HG02938 (cell line): Measurements from ENCODE around the gene TCP11L2.

Source experiments
- ATAC-seq: cut with Tn5 transposase; IDR thresholded peaks from one replicate; pipeline ENCODE4 v1.9.1; 2021; ENCODE audit warnings: mild to moderate bottlenecking, moderate library complexity; ENCODE audit not compliant: unreplicated experiment

The TCP11L2 gene

DNA sequence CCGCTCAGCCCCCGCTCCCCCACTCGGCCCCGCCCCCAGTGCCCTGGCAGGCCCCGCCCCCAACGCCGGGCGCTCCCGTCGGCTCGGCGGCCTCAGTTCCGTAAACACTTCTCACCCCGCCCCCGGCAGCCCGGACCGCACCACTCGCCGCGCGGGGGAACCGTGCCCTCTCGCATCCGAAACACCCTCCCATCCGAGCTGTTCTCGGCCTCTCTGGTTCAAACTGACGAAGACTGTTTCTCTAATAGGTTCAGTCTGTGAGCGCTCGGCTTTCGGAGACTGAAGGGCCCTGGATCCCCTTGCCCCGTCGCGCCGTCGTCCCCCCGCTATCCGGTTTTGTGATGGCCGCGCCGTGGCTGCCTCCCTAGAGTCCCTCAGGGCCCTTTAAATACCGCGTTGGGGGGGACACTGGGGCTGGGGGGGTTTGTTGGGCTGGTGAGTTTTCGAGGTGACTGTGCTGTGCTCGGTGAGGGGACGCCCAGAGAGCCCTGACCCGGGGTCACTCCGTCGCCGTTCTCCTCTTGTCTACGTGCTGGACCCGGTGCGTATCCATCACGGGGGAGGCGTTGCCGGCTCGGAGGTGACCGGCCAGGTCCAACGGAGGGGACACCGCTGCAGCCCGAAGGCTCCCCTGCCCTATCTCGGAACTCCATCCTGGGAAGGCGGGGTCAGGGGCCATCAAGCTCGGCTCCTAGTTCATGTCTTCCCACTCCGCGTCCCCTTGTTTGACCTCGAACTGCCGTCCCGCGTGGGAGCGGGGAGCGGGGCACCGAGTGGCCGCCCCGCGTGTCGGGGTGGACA is at the start of gene TCP11L2:
TCP11L2 (plus strand) TSS at position 333 of the 801 bp plus-strand sequence. CDS start 8,343 bp downstream, outside the sequence.
- ATAC-seq: peak; percentile 65

DNA sequence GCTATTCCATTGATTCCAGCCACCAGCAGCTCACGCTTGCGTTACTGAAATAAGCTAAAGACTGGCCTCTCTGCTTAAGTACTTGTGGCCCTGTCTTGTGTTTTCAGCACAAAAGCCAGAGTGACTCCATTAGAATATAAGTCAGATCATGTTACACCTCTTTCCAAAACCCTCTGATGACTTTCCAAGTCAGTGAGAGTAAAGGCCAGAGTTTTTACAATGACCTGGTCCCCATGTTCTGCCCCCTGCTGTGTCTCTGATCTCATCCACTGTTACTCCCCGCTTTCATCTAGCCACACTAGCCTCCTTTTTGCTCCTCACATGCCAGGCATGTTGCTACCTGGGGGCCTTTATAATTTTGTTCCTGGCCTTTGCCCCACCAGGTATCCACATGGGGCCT is 47.8 kb upstream of the TCP11L2 start:
- ATAC-seq: no peak

DNA sequence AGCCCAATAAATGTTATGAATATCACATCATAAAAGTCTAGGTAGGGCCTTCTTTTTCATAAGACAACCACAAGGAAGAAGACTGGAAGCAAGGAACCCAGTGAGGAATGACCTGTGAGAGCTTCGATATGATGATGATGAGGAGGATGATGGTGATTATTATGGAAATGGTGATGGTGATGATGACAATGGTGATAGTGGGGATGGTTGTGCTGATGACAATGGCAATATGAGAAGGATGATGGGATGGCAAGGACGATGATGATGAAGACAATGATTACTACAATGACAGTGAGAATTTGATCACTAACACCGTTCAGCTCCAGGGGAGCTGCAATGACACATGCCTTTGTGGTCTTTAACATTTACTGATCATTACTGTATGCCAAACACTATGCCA is 47.0 kb upstream of the TCP11L2 start:
- ATAC-seq: no peak

DNA sequence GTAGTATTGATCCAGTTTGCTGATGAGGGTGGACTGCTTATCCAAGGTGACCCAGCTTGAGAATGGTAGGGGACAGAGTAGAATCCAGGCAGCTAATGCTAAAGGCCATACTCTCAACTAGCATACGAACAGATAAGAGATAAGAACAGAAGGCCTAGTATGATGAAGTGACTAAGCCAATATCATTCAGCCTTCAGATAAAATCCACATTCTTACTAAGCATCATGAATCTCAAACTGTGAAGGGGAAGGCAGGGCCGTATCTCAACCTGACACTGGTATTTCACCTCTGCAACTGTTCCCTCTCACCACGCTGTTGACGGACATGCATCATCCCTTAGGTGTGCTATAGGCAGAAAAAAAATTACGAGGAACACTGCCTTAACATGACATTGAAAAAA is 46.6 kb upstream of the TCP11L2 start:
- ATAC-seq: no peak

DNA sequence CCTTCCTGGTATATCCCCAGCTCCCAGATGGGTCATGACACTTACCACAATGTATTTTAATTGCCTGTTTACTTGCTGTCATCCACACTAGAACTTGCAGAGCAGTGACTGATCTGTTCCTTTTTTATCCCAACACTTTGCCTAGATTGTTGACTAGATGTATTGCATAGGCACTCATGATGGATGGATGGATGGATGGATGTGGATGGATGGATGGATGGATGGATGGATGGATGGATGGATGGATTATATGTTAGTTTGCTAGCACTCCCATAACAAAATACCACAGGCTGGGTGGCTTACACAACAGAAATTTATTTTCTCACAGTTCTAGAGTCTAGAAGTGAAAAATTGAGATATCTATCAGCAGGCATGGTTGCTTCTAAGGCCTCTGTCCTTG is 46.0 kb upstream of the TCP11L2 start:
- ATAC-seq: no peak

DNA sequence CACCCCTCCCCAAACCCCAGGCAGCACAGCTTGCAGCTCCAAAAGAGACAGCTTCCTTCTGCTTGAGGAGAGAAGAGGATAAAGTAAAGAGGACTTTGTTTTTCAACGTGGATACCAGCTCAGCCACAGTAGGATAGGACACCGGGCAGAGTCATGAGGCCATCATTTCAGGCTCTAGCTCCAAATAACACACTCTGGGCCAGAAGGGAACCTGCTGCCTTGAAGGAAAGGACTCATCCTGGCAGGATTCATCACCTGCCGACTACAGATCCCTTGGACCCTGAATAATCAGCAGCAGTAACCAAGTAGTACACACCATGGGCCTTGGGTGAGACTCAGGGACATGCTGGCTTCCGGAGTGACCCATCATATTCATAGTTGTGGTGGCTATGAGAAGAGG is 44.3 kb upstream of the TCP11L2 start:
- ATAC-seq: no peak

DNA sequence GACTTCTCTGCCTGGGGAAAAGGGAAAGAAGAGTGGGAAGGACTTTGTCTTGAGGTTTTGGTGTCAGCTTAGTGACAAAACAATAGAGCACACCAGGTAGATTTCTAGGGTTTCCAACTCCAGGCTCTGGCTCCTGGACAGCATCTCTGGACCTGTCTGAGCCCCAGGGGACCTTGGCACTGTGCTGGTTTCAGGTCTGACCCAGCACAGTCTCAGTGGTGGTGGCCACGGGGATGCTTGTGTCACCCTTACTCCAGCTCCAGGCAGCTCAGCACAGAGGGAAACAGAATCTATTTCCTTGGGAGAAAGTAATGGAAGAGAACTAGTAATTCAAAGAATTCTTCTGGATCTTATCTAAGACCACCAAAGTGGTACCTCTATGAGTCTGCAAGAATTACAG is 43.6 kb upstream of the TCP11L2 start:
- no peak for ATAC-seq

DNA sequence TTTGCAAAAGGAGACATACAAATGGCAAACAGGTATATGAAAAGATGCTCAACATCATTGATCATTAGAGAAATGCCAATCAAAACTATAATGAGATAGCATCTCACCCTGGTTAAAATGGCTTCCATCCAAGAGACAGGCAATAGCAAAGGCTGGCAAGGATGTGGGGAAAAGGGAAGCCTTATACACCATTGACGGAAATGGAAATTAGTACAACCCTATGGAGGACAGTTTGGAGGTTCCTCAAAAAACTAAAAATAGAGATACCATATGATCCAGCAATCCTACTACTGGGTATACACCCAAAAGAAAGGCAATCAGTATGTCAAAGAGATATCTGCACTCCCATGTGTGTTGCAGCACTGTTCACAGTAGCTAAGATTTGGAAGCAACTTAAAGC is 37.4 kb upstream of the TCP11L2 start:
- ATAC-seq: no peak

DNA sequence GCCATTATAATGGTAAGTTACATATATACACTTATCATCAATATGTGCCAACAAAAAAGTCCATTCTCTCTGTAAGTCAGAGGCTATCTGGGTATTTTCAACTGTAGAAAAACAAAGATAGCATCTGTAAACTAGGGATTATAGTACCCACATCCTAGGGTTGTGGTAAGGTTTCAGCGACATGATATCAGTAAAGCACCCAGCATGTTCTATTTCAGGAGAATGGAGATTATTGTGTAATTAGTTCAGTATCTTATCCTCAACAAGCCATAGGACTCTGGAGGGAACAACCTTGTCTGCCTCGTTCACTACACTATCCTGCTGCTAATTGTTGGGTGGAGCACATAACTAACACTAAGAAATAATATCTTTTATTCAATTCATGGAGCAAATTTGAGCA is 35.0 kb upstream of the TCP11L2 start:
- ATAC-seq: no peak

DNA sequence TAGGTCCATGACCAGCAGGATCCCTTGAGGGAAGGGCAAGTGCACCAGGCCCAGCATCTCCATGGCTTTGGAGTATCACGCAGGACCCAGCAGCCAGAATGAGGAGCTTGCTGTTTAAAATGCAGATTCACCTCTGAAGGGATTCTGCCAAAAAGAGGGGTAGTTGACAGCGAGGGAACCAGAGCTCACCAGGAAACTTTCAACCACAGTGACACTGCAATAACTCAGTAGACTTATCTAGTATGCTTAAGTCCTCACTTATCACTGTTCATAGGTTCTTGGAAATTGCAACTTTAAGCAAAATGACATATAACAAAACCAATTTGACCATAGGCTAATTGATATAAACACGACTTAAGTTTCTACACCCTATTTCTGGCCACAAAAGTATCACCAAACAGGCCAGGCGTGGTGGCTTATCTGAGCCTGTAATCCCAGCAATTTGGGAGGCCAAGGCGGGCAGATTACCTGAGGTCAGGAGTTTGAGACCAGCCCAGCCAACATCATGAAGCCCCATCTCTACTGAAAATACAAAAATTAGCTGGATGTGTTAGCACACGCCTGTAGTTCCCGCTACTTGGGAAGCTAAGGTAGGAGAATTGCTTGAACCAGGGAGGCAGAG is 33.3 kb upstream of the TCP11L2 start:
- no peak for ATAC-seq

DNA sequence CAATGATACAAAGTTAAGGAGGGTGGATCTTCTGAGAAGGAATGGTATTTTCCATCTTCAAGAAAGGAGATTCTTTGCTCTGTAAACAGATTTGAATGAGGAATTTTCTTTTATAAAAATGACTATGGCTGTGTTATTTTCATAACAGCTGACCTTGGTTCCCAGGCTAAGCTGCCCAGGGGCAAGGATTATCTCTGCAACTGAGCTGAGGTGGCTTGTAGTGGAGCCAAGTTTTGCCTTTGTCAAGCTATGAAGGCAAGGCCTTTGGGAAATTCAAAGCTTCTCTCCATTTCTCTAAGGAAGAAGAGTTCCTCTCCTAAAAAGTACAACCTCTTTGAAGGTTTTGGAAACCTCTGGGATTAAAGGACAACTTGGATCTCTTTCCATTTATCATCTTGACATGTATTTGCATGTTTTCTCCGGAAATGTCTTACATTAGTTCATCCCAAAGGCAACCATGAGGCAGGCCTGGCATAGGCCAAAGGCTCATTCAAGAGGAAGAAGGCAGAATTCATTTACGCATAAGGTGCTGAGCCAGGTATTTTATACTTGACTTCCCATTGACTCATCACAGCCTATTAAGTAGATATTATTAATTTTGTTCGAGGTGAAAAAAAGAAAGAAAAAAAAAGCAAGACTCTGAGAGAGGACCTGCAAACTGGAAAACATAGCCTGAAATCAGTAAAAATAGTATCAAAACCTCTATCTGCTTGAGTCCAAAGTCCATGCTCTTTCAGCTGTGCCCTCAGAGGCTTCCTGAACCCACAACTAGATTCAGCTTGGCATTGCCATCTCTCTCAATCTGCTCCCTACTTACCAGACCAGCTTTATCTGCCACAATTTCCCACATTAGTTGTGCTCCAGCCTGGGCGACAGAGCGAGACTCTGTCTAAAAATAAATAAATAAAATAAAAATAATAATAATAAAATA is 30.7 kb upstream of the TCP11L2 start:
- ATAC-seq: no peak

DNA sequence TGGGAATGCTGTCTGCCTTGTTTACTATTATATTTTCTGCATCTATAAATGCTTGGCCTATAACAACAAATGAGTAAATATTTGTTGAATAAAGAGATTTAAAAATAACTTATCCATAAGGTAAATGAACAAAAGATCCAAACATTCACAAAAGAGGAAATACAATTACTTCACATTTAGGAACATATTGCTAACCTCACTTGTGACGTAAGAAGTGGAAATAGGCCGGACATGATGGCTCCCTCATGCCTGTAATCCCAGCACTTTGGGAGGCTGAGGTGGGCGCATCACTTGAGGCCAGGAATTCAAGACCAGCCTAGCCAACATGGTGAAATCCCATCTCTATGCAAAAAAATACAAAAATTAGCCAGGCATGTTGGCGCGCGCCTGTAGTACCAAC is 29.0 kb upstream of the TCP11L2 start:
- ATAC-seq: no peak

DNA sequence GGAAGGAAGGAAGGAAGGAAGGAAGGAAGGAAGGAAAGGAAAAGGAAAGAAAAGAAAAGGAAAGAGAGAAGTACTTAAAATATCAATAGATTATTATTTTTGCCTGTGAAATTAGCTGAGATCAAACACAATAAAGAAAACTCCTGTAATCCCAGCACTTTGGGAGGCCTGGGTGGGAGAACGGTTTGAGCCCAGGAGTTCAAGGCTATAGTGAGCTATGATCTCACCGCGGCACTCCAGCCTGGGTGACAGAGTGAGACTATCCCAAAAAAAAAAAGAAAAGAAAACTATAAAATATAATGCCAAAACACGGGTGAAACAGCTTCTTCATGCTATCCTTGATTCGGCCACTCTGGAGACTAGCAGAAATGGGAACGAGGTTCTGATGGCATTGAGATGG is 28.5 kb upstream of the TCP11L2 start:
- ATAC-seq: no peak

DNA sequence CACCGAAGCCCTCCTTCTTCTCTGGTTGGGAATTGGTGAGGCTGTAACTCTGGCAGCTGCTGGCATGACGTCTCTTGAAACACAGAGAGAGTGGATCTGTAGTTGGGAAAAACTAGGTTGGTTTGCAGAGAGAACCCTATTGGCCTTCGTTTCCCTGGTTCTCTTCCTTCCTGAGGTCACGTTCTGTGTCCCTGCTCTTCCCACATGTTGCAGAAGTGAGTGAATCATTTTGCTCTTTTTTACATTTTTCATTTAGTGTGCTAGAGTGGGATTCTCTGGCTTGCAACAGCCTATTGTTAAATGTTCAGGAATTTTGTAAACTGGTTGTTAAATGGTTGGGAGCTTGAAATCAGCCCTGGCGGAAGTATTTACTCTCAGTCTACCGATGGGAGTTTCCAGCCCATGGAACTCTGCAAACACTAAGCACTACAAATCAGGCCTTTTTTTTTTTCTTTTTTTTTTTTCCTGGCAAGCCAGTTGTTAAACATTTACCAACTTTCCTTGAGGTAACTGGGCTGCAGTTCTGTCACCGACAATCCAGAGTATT is 27.9 kb upstream of the TCP11L2 start:
- ATAC-seq: no peak

DNA sequence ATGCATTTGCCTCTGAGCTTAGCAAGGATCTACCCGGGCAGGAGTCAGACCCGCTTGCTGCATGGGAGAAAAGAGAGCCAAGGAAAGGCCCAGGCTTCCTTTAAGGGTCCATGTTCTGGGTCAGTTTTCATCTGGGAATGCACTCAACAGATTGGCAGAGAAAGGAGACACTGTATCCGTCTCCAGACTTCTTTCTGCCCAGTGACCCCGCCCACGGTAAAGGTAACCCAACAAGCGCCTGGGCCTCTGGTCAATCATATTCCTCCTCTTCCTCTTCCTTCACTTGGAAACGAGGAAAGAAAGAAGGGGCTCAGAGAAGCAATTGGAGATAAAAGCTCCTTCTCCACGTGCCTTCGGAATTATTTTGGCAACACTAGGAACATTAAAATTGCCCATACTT is 27.1 kb upstream of the TCP11L2 start:
- ATAC-seq: no peak

DNA sequence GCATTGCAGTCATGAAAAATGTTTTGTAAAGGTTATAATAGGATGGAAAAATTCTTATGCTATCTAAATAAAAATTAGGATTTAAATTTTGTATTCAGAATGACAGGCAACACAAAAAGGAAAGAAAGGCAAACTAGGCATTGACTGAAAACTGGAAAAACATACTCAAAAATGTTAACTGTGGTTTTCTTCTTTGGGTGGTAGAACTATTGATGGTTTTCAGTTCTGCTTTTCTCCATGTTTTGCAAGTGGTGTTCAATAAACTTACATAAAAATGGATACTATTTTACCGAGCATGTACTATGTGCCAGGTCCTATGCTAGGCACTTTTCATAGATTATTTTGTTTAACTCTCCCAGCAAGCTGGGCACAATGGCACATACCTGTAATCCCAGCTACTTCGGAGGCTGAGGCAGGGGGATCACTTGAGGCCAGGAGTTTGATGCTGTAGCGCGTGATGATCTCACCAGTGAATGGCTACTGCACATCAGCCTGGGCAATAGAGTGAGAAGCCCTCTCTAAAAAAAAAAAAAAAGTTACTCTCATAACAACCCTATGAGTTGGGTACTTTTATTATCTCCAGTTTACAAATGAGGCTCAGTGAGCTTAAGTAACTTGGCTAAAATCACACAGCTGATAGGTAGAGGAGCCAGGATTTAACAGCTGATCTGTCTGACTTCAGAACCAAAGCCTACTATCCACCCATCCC is 26.3 kb upstream of the TCP11L2 start:
- ATAC-seq: peak; percentile 90

DNA sequence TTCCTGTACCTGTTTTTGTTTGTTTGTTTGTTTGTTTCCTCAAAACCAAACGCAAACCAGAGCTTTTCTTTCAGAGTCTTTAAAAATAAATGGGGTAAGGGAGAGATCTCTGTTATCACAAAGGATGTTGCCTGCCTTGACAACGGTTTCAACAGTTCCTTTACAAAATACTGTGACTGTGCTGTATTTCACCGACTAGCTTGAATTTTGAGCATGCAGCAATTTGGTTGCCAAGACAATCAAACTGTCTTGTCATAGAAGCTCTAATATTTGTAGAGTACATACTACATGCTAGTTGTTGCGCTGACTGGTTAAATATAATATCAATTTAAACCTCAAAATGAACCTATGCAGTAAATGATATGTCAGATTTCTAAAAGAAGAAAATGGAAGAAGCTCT is 22.4 kb upstream of the TCP11L2 start:
- ATAC-seq: no peak

DNA sequence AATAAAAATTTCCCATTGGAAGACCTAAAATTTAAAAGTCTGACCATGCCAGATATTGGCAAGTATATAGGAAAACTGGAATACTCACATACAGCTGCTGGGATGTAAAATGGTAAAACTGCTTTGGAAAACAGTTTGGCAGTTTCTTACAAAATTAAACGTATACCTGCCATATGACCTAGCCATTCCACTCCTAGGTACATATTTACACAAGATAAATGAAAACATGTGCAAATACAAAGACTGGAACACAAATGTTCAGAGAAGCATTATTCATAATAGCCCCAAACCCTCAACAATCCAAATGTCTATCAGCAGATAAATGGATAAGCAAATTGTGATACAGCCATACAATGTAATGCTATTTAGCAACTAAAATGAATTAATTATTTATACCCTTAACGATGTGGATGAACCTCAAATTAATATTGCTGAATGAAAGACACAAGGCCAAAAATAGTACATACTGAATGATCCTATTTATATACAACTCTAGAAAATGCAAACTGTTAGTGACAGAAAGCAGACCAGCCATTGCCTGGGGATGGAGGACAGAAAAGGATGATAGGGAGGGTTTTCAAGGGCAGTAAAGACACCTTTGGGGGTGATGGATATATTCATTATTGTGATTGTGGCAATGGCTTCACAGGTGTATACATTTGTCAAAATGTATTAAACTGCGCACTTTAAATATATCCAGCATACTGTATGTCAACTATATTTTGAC is 21.3 kb upstream of the TCP11L2 start:
- ATAC-seq: no peak

DNA sequence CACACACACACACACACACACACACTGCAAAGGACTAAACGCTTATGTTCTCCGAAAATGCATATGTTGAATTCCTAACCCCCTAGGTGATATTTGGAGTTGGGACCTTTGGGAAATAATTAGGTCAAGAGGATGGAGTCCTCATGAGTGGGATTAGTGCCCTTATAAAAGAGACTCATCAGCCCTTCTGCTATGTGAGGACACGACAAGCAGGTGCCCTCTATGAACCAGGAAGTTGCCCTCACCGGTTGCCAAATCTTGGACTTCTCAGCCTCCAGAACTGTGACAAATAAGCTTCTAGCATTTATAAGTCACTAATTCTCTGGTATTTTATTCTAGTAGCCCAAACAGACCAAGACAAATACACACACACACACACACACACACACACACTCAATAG is 20.7 kb upstream of the TCP11L2 start:
- no peak for ATAC-seq
